HepG2 (cell line): Measurements from ENCODE around the gene CCDC88A. TPM values are rescaled to one million over a fixed set of nuclear protein-coding genes. Genes with fewer than 3 reads are reported as not detected.

ENCODE experiments used
- ATF7-NPFF ChIP-seq: sonication (generic); formaldehyde crosslinking; IDR thresholded peaks from 2 replicates; pipeline ENCODE4 v1.8.1; 2023; ENCODE audit warnings: mild to moderate bottlenecking, low read depth, missing genetic modification reagents, moderate library complexity
- CEBPB ChIP-seq: IDR thresholded peaks from 2 replicates; pipeline ENCODE4 v1.6.1; 2011; ENCODE audit warnings: low read depth, low read length, improper control_type of control experiment, borderline replicate concordance
- ERF ChIP-seq: IDR thresholded peaks from 2 replicates; pipeline ENCODE4 v1.6.1; 2018; ENCODE audit warnings: missing biosample characterization, missing genetic modification reagents
- FOSL1 ChIP-seq: sonication (generic); formaldehyde crosslinking; IDR thresholded peaks from 2 replicates; pipeline ENCODE4 v1.9.0; 2021; ENCODE audit warnings: missing genetic modification reagents, borderline replicate concordance
- FOXJ3 ChIP-seq: sonication (generic); formaldehyde crosslinking; IDR thresholded peaks from 2 replicates; pipeline ENCODE4 v1.4.0; 2020; ENCODE audit warnings: missing genetic modification reagents, mild to moderate bottlenecking, borderline replicate concordance
- IRX3 ChIP-seq: sonication (generic); formaldehyde crosslinking; IDR thresholded peaks from 2 replicates; pipeline ENCODE4 v1.8.1; 2023; ENCODE audit warnings: mild to moderate bottlenecking, low read depth, missing genetic modification reagents, borderline replicate concordance
- KDM3A ChIP-seq: IDR thresholded peaks from 2 replicates; pipeline ENCODE4 v1.6.1; 2018; ENCODE audit warnings: low read depth, missing compliant biosample characterization
- MIER3 ChIP-seq: IDR thresholded peaks from 2 replicates; pipeline ENCODE4 v1.6.1; 2016; ENCODE audit warnings: missing compliant biosample characterization, borderline replicate concordance
- SMAD3 ChIP-seq: sonication (generic); formaldehyde crosslinking; IDR thresholded peaks from 2 replicates; pipeline ENCODE4 v1.4.0; 2020; ENCODE audit warnings: missing genetic modification reagents
- SMC3 ChIP-seq: IDR thresholded peaks from 2 replicates; pipeline ENCODE4 v1.6.1; 2011; ENCODE audit warnings: low read length, improper control_type of control experiment
- SMYD3 ChIP-seq: sonication (generic); formaldehyde crosslinking; IDR thresholded peaks from 2 replicates; pipeline ENCODE4 v1.8.1; 2023; ENCODE audit warnings: mild to moderate bottlenecking, missing genetic modification reagents
- TRIM24 ChIP-seq: sonication (generic); formaldehyde crosslinking; IDR thresholded peaks from 2 replicates; pipeline ENCODE4 v1.8.0; 2022; ENCODE audit warnings: mild to moderate bottlenecking, missing genetic modification reagents
- ZBTB39 ChIP-seq: sonication (generic); formaldehyde crosslinking; IDR thresholded peaks from 2 replicates; pipeline ENCODE4 v1.5.0; 2020; ENCODE audit warnings: missing genetic modification reagents
- ZIK1 ChIP-seq: sonication (generic); formaldehyde crosslinking; IDR thresholded peaks from 2 replicates; pipeline ENCODE4 v1.5.0; 2020; ENCODE audit warnings: mild to moderate bottlenecking, low read depth, missing genetic modification reagents, borderline replicate concordance
- ZNF326 ChIP-seq: sonication (generic); formaldehyde crosslinking; IDR thresholded peaks from 2 replicates; pipeline ENCODE4 v1.4.0; 2020; ENCODE audit warnings: missing genetic modification reagents, borderline replicate concordance
- ZNF530 ChIP-seq: sonication (generic); formaldehyde crosslinking; IDR thresholded peaks from 2 replicates; pipeline ENCODE4 v1.5.0; 2020; ENCODE audit warnings: low read depth, mild to moderate bottlenecking, missing genetic modification reagents
- ZNF639 ChIP-seq: conservative IDR thresholded peaks from 2 replicates; pipeline ENCODE4 v1.6.1; 2018; ENCODE audit warnings: missing genetic modification reagents
- ZNF747 ChIP-seq: sonication (generic); formaldehyde crosslinking; IDR thresholded peaks from 2 replicates; pipeline ENCODE4 v1.8.1; 2023; ENCODE audit warnings: missing genetic modification reagents, mild to moderate bottlenecking, borderline replicate concordance
- polyA plus RNA-seq, 8 experiments: library from polyadenylated mRNA; depleted of rRNA in 3 of 8; stranded (reverse) in 7 of 8; unstranded in 1 of 8; fragments of >200 nt; fragmentation: Illumina TruSeq in 4 of 8; extraction: Trizol in 4 of 8; gene quantifications; 2 replicates each; pipeline versions ENCODE4 v1.2.1 to v1.2.3, GENCODE V29; 2011 to 2016; ENCODE audit warnings: low read depth in 4 of 8, missing spikeins in 1 of 8, mixed read lengths in 1 of 8; ENCODE audit not compliant: insufficient read depth in 1 of 8
- total RNA-seq, 5 experiments: library from RNA; depleted of rRNA; stranded (reverse); fragments of >200 nt; fragmentation: Illumina TruSeq; extraction: Trizol; gene quantifications; 2 replicates each; pipeline ENCODE4 v1.2.3, GENCODE V29; 2016; ENCODE audit warnings: low read depth in 1 of 5
- TF ChIP-seq, protein P1 (sequence below): sonication (generic); formaldehyde crosslinking; conservative IDR thresholded peaks from 2 replicates; pipeline ENCODE4 v1.4.0; 2020; ENCODE audit warnings: missing genetic modification reagents
- TF ChIP-seq, protein P2 (sequence below): sonication (generic); formaldehyde crosslinking; IDR thresholded peaks from 2 replicates; pipeline ENCODE4 v1.4.0; 2020; ENCODE audit warnings: mild to moderate bottlenecking, missing genetic modification reagents
- TF ChIP-seq, protein P3 (sequence below): sonication (generic); formaldehyde crosslinking; IDR thresholded peaks from 2 replicates; pipeline ENCODE4 v1.5.0; 2020; ENCODE audit warnings: missing genetic modification reagents

CCDC88A gene
- total and polyA plus RNA-seq, 2 of the 13 experiments (the other 11 are each of a cell fraction or from before 2014, with no cell fraction given): 43.2 to 84.1 TPM

DNA sequence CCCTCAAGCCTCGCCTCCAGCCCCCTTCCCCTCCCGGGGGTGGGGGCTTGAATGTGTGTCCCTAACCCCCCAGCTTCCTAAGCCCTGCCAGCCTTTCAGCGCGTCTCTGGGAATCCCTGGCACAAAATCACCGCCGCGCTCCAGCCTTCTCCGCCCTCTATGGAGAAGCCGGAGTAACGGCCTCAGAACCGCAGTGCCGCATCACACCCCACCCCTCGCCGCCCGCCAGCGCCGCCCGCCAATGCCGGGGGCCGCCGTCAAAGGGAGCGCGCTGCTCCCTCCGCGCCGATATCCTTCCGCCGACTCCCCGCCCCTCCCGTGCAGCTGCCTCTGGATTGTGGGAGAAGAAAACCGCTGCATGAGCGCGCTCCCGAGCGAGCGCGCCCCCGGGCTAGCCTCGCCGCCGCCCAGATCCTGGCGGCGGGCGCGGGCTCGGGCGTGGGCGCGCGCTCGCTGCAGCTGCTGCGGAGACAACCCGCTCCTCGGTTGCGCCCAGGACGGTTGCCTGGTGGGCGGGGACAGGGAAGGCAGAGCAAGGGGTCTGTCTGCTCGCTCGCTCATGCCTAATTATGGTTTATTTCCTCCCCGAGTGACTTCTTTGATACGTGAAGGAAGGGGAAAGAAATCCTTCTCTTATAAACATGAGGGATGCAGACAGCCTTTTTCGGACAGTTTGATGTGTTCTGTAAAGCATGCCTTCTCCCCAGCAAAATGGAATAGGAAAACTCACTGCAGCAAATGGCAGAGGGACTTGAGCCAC, at the start of gene CCDC88A (continued):
- TF ChIP-seq, protein P1, sequence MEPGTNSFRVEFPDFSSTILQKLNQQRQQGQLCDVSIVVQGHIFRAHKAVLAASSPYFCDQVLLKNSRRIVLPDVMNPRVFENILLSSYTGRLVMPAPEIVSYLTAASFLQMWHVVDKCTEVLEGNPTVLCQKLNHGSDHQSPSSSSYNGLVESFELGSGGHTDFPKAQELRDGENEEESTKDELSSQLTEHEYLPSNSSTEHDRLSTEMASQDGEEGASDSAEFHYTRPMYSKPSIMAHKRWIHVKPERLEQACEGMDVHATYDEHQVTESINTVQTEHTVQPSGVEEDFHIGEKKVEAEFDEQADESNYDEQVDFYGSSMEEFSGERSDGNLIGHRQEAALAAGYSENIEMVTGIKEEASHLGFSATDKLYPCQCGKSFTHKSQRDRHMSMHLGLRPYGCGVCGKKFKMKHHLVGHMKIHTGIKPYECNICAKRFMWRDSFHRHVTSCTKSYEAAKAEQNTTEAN (CRISPR knock-in tag): peak; percentile 90
- TF ChIP-seq IRX3: peak; percentile 91; the same call in 1 of the 2 replicates
- TF ChIP-seq, protein P2, sequence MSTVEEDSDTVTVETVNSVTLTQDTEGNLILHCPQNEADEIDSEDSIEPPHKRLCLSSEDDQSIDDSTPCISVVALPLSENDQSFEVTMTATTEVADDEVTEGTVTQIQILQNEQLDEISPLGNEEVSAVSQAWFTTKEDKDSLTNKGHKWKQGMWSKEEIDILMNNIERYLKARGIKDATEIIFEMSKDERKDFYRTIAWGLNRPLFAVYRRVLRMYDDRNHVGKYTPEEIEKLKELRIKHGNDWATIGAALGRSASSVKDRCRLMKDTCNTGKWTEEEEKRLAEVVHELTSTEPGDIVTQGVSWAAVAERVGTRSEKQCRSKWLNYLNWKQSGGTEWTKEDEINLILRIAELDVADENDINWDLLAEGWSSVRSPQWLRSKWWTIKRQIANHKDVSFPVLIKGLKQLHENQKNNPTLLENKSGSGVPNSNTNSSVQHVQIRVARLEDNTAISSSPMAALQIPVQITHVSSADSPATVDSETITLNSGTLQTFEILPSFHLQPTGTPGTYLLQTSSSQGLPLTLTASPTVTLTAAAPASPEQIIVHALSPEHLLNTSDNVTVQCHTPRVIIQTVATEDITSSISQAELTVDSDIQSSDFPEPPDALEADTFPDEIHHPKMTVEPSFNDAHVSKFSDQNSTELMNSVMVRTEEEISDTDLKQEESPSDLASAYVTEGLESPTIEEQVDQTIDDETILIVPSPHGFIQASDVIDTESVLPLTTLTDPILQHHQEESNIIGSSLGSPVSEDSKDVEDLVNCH: no peak
- peak; percentile 92; the same call in 1 of the 2 replicates for TF ChIP-seq ZBTB39 (CRISPR knock-in tag)
- TF ChIP-seq ATF7-NPFF (CRISPR knock-in tag): peak; percentile 97
- 0 out of 2 replicates have a peak, but pooled peaks have one; percentile 93 for TF ChIP-seq ZNF747 (CRISPR knock-in tag)
- peak; percentile 54; the same call in 1 of the 2 replicates for TF ChIP-seq SMYD3 (CRISPR knock-in tag)
- no peak for TF ChIP-seq CEBPB
- peak; percentile 43; the same call in 1 of the 2 replicates for TF ChIP-seq FOXJ3
- TF ChIP-seq ZNF530 (CRISPR knock-in tag): no peak
- TF ChIP-seq TRIM24 (CRISPR knock-in tag): no peak
- peak; percentile 99 for TF ChIP-seq KDM3A (CRISPR knock-in tag)
- TF ChIP-seq, protein P3, sequence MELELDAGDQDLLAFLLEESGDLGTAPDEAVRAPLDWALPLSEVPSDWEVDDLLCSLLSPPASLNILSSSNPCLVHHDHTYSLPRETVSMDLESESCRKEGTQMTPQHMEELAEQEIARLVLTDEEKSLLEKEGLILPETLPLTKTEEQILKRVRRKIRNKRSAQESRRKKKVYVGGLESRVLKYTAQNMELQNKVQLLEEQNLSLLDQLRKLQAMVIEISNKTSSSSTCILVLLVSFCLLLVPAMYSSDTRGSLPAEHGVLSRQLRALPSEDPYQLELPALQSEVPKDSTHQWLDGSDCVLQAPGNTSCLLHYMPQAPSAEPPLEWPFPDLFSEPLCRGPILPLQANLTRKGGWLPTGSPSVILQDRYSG (CRISPR knock-in tag): peak; percentile 65; the same call in 1 of the 2 replicates
- TF ChIP-seq ZNF326 (CRISPR knock-in tag): no peak
- TF ChIP-seq ERF (CRISPR knock-in tag): peak; percentile 99
- peak; percentile 27; the same call in 1 of the 2 replicates for TF ChIP-seq FOSL1 (CRISPR knock-in tag)
- peak; percentile 94; the same call in 1 of the 2 replicates for TF ChIP-seq ZIK1 (CRISPR knock-in tag)
- TF ChIP-seq ZNF639: peak; percentile 96
- no peak; the same call in 1 of the 2 replicates for TF ChIP-seq SMC3
- TF ChIP-seq MIER3 (CRISPR knock-in tag): peak; percentile 99
- TF ChIP-seq SMAD3 (CRISPR knock-in tag): peak; percentile 95
